Mucosa of descending colon (tissue), 3 donors: ENCODE data around the gene BMP6. TPM values are rescaled to one million over a fixed set of nuclear protein-coding genes. Genes with fewer than 3 reads are reported as not detected.
A peak's percentile ranks its signal among the peaks of the same experiment; 100 is the strongest.
"Not testable (repeated sequence)": the region's sequence is repeated elsewhere in the genome, so short reads cannot be mapped to it uniquely, and the experiment has no call there.

Source experiments
- ATAC-seq: fragments of 200-7000 bp; cut with Tn5 transposase; one replicate; pipeline ENCODE4 v1.9.1; 2020; ENCODE audit warnings: mild to moderate bottlenecking, moderate library complexity
- DNase-seq, 3 donors: peaks; one replicate each; pipeline ENCODE4 v3.0.0-alpha.2; 2020
- H3K36me3 ChIP-seq: fragments of 200-600 bp; one replicate; pipeline ENCODE4 v1.8.0; 2021; ENCODE audit warnings: low read depth, mild to moderate bottlenecking
- H3K4me1 ChIP-seq: fragments of 200-600 bp; one replicate; pipeline ENCODE4 v1.8.0; 2021; ENCODE audit warnings: low read depth, mild to moderate bottlenecking
- H3K4me3 ChIP-seq: fragments of 200-600 bp; one replicate; pipeline ENCODE4 v1.8.0; 2021; ENCODE audit warnings: mild to moderate bottlenecking
- H3K9me3 ChIP-seq: fragments of 200-600 bp; one replicate; pipeline ENCODE4 v1.8.0; 2021; ENCODE audit warnings: mild to moderate bottlenecking
- intact Hi-C, 2 donors: fragments of 100-400 bp; cut with DNase I in 1 of 2; cut with micrococcal nuclease in 1 of 2; formaldehyde crosslinking; loops; one replicate each; pipeline versions ENCODE4 v1.11.0 to v1.11.1; 2022; cut with DNase I, micrococcal nuclease
- total RNA-seq, 3 donors: library from RNA; stranded (reverse); fragmentation: NEBNext Ultra II Directional in 2 of 3; extraction: Animal tissue kit (Norgen Biotek cat#: 25700) in 2 of 3; gene quantifications; one replicate each; pipeline versions ENCODE4 v1.2.1 to v1.2.4, GENCODE V29; 2021 to 2023
- TF ChIP-seq, protein P1 (sequence below): fragments of 200-600 bp; IDR thresholded peaks from one replicate; pipeline ENCODE4 v1.8.0; 2022; ENCODE audit warnings: antibody characterized with exemption, mild to moderate bottlenecking
- donor health status: DM: no; HTN: no; CAD: no; lungs with moderate emphysema.
- donor health status: DM: no; HTN: no; CAD: no.
- donor health status: DM: no; HTN: yes; CAD: no.

The BMP6 gene
- total RNA-seq, 3 donors from 2014 or later, result 0.55 to 1.9 (median 0.98) TPM

- peaks cover 18% of the 10 kb centered on the region for H3K4me1 ChIP-seq
- TF ChIP-seq, protein P1, sequence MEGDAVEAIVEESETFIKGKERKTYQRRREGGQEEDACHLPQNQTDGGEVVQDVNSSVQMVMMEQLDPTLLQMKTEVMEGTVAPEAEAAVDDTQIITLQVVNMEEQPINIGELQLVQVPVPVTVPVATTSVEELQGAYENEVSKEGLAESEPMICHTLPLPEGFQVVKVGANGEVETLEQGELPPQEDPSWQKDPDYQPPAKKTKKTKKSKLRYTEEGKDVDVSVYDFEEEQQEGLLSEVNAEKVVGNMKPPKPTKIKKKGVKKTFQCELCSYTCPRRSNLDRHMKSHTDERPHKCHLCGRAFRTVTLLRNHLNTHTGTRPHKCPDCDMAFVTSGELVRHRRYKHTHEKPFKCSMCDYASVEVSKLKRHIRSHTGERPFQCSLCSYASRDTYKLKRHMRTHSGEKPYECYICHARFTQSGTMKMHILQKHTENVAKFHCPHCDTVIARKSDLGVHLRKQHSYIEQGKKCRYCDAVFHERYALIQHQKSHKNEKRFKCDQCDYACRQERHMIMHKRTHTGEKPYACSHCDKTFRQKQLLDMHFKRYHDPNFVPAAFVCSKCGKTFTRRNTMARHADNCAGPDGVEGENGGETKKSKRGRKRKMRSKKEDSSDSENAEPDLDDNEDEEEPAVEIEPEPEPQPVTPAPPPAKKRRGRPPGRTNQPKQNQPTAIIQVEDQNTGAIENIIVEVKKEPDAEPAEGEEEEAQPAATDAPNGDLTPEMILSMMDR, result no peak
- peak; percentile 52 to 64 (median 58) for DNase-seq
- intact Hi-C loops, result no loop called here
- H3K9me3 ChIP-seq, result no peaks in the 10 kb centered on the region
- ATAC-seq, result peak; percentile 76
- no peak overlapping the region for H3K4me3 ChIP-seq
- peaks cover 9% of the 10 kb centered on the region for H3K36me3 ChIP-seq
These were observed 169.2 kb downstream of the BMP6 start for GRCh38 chr6:7895125-7895423.

GRCh38 chr6:7896465-7896987 lies 170.6 kb downstream of the BMP6 start:
- no peak for ATAC-seq

GRCh38 chr6:7897461-7898192 lies 171.7 kb downstream of the BMP6 start:
- H3K4me1 ChIP-seq, result peaks cover 26% of the 10 kb centered on the region
- no peak for ATAC-seq
- DNase-seq, result no peak
- no peak overlapping the region for H3K4me3 ChIP-seq
- no peaks in the 10 kb centered on the region for H3K9me3 ChIP-seq
- intact Hi-C loops, result no loop called here
- TF ChIP-seq, protein P1, result no peak
- no peaks in the 10 kb centered on the region for H3K36me3 ChIP-seq

More at GRCh38 chr6:7896465-7896987, 170.6 kb downstream of the BMP6 start:
- no peak overlapping the region for H3K4me3 ChIP-seq
- H3K9me3 ChIP-seq, result no peaks in the 10 kb centered on the region
- no peak for DNase-seq
- intact Hi-C loops, result no loop called here
- peaks cover 9% of the 10 kb centered on the region for H3K36me3 ChIP-seq
- TF ChIP-seq, protein P1, result no peak
- peaks cover 26% of the 10 kb centered on the region for H3K4me1 ChIP-seq

DNA sequence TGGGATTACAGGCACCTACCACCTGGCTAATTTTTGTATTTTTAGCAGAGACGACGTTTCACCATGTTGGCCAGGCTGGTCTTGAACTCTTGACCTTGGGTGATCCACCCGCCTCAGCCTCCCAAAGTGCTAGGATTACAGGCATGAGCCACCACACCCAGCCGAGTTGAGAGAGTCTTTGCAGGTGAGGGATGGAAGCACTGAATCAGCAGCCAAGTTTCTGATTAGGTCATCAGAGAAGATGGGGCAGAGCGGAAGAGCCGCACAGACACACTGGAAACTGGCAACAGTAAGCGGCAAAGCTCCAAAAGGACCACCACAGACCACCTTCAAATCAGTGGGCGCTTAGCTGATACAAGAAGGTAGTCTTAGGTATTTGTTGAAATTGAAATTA lies 172.3 kb downstream of the BMP6 start:
- intact Hi-C loops, H3K4me3 ChIP-seq, H3K36me3 ChIP-seq, DNase-seq, H3K9me3 ChIP-seq, ATAC-seq: not testable (repeated sequence)
- H3K4me1 ChIP-seq, result peaks cover 26% of the 10 kb centered on the region

GRCh38 chr6:7899101-7899888 lies 173.4 kb downstream of the BMP6 start:
- TF ChIP-seq, protein P1, result no peak
- DNase-seq (peak in 1 of 3 donors; percentile 34), ATAC-seq (peak; percentile 63)
- Histone ChIP-seq H3K4me1 (peaks cover 26% of the 10 kb centered on the region), H3K9me3 (no peaks in the 10 kb centered on the region), H3K36me3 (no peaks in the 10 kb centered on the region), H3K4me3 (no peak overlapping the region)
- intact Hi-C loops, result no loop called here

DNA sequence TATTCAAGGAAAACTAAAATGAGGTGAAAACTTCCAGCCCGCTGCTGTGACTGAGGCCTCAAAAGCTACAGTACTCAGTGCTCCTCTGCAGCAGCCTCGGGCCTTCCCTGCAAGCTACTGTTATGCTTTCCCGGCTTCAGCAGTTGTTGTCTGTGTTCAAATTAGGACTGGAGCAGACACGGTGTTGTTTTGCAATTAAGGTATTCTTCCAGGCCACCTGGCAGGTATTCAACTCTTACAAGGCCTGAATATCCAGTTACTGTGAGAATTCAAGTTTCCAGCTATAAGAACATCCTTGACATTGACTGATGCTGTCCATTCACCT lies 174.0 kb downstream of the BMP6 start:
- H3K9me3 ChIP-seq, result no peaks in the 10 kb centered on the region
- peaks cover 24% of the 10 kb centered on the region for H3K4me1 ChIP-seq
- no peaks in the 10 kb centered on the region for H3K36me3 ChIP-seq
- no peak for DNase-seq
- TF ChIP-seq, protein P1, result no peak
- no peak overlapping the region for H3K4me3 ChIP-seq
- ATAC-seq, result no peak
- intact Hi-C loops, result no loop called here
